Mesenteric fat pad (tissue), 1 donor: ENCODE results near the gene NCF2. TPM values are rescaled to one million over a fixed set of nuclear protein-coding genes. Genes with fewer than 3 reads are reported as not detected.
"Not testable (repeated sequence)": the region's sequence is repeated elsewhere in the genome, so short reads cannot be mapped to it uniquely, and the experiment has no call there.

ENCODE experiments used
- DNase-seq: peaks from one replicate; pipeline ENCODE4 v3.0.0-alpha.2; 2020; ENCODE audit warnings: low spot score
- long read RNA-seq: library from polyadenylated mRNA; unstranded; transcript quantifications from one replicate; pipeline ENCODE4 v2.0.0, GENCODE V29; 2020
- total RNA-seq: library from RNA; stranded (reverse); fragmentation: NEBNext Ultra II Directional; extraction: Animal tissue kit (Norgen Biotek cat#: 25700); gene quantifications from one replicate; pipeline ENCODE4 v1.2.1, GENCODE V29; 2021
- donor health status: DM: yes; HTN: yes; CAD: no.

NCF2 gene, protein sequence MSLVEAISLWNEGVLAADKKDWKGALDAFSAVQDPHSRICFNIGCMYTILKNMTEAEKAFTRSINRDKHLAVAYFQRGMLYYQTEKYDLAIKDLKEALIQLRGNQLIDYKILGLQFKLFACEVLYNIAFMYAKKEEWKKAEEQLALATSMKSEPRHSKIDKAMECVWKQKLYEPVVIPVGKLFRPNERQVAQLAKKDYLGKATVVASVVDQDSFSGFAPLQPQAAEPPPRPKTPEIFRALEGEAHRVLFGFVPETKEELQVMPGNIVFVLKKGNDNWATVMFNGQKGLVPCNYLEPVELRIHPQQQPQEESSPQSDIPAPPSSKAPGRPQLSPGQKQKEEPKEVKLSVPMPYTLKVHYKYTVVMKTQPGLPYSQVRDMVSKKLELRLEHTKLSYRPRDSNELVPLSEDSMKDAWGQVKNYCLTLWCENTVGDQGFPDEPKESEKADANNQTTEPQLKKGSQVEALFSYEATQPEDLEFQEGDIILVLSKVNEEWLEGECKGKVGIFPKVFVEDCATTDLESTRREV
- 40.8 TPM for total RNA-seq
- long read RNA-seq, transcript NCF2-202 (16 exons, 2,203 nt) = minor isoform, 9 of 104 reads
- long read RNA-seq, transcript NCF2-201 (15 exons, 2,226 nt) = major isoform, 47 of 104 reads
- long read RNA-seq, partial matches to known transcripts = 33 of 104 reads
- long read RNA-seq, other reads (novel, unspliced or antisense) = 15 of 104 reads

DNA sequence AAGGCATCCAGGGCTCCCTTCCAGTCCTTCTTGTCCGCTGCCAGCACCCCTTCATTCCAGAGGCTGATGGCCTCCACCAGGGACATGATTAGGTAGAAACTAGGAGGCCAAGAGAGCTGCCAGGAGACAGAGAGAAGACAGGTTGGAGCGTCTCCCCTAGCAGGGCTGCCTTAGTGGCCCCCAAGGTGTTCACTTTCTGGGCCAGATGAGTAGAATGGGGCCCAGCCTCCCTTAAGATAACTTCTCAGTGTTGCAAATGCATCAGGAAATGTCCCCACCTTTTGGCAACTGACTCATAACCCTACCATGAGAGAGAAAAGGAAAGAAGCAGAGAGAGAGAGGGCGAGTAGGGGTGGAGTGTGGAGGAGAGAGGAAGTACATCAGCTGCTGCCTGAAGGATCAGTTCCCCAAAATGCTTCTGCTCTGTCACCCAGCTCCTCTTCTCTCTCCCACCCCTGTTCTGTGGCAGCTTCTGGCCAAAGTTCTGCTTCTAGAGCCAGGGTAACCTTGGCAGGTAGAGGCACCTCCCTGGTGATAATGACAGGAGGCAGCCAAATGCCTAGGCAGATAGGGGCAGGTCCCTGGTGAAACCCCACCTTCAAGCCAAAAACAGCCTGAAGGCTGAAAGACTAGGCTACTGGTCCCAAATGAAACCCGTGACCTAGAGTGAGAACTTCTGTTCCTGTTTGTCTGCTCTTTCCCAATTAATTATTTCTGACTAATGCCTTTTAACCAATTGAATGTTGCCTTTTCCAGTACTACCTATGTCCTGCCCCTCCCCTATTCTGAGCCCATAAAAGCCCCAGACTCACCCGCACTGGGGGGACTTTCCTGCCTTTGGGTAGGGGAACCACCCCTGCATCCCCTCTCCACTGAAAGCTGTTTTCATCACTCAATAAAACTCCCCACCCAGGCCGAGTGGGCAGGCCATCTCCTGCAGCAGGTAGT, at the start of gene NCF2:
Gene NCF2 (minus strand): TSS at position 216 of the 948 bp plus-strand sequence. CDS start 130 bp downstream, at position 86.
- peak; percentile 76 for DNase-seq

DNA sequence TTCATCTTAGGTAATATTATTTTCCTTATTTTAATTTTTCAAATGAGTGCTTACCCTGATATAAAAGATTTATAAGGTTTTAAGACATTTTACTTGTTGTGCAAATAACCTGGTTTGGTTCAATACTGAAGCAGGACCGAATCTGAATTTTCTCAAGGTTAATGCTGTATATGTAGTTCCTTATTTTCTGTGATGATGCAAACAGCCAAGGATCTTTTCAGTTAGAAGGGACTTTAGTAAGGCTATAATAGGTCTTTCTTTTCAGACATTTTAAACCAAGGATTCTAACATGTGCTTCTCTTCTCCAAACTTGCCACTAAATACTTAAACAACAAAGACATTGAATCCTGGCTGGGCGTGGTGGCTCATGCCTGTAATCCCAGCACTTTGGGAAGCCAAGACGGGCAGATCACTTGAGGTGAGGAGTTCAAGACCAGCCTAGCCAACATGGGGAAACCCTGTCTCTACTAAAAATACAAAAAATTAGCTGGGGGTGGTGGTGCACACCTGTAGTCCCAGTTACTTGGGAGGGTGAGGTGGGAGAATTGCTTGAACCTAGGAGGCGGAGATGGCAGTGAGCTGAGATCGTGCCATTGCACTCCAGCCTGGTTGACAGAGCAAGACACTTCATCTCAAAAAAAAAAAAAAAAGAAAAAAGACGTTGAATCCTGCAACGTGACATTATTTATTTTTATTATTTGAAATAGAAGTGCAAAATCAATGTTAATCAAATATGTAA, 48.6 kb upstream of the NCF2 start:
- DNase-seq = no peak

DNA sequence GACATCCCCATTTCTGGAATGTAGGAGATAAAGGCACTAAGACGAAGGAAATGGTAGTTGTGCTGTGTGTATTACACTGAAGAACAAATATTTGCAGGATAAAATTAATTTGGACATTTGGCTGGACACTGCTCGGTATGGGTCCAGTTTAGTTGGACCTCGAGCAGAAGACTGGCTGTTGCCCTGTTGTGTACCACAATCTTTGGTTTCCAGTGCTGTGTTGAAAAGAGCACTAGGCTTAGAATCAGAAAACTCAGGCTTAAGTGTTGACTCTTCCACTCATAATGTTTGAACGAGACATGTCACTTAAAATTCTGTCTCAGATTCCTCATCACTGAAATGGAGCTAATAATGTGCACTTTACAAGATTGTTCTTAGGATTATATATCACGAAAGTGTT, 46.5 kb upstream of the NCF2 start:
- DNase-seq = no peak

DNA sequence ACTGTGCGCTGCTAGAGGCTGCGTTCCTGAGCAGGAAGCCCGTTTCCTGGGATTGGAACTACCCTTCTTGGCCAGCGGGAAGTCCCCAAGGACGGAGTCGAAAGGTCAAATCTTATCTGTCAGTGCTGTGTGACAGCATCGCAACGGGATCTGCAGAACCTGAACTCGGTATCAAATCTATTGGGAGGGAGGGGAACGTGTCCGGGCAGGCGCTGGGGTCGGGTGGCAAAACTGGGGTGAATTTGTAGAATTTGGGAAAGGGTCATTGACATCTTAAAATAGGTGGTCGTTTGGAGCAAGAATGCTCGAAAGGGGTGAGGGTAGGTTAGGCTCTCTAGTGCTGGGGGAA, 46.0 kb upstream of the NCF2 start:
- DNase-seq = no peak

DNA sequence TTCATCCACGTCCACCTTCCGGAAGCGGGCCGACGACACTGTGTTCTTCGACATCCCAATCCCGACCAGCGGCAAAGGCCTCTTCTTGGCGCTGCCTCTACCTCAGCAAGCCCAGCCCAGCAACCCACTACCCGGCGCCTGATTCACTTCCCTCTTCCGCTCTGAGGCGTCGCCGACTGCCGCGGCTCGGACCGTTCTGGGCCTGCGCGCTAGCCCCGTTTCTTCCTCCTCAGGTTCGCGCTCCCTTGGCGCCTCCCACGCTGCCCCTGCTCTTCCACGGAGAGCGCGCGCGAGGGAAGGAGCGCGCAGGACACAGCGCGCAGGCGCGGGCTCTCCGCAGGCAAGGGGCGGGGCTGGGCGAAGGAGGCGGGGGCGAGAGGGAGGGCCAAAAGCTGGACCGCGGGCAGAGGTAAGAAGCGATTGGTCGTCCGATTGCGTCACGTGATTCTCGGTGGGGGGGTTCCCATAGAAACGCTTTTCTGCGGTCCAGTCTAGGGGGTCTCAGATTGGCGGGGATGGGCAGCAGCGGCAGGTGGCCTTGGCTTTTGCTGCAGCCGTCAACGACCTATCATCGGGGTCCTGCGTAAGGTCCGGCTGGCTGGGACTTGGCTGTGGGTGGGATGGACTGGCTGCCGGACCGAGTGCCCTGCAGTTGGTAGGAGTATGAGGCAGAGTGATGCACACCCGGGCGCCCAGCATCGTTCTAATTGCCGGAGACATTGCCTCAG, 45.5 kb upstream of the NCF2 start, which contains the start of gene ARPC5:
Gene ARPC5 (minus strand): TSS at position 178 of the 728 bp plus-strand sequence. CDS start 124 bp downstream, at position 54.
- peak; percentile 99 for DNase-seq

DNA sequence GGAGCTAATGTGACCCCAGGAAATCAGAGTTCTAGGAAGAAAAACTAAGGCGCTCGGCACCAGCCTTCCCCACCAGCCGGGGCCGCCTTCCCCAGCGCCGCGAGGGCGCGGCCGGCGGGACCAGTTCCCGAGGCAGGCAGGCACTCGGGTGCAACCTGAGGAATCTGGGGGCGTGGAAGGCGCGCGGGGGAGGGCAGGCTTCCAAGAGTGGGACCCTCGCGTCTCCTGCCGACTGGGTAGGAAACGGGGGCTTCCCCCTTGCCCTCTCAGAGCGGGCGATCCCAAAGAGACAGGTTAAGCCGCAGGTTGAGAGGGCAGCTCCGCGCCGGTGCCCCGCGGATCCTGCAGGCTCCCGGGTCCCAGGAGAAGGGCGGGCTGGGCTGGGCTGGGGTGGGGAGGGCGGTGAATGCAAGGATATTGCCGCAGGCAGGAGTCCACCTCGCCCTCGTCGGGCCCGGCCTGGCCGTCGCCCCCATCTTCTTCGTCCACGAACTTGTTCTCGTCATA, 44.9 kb upstream of the NCF2 start:
- peak; percentile 88 for DNase-seq

DNA sequence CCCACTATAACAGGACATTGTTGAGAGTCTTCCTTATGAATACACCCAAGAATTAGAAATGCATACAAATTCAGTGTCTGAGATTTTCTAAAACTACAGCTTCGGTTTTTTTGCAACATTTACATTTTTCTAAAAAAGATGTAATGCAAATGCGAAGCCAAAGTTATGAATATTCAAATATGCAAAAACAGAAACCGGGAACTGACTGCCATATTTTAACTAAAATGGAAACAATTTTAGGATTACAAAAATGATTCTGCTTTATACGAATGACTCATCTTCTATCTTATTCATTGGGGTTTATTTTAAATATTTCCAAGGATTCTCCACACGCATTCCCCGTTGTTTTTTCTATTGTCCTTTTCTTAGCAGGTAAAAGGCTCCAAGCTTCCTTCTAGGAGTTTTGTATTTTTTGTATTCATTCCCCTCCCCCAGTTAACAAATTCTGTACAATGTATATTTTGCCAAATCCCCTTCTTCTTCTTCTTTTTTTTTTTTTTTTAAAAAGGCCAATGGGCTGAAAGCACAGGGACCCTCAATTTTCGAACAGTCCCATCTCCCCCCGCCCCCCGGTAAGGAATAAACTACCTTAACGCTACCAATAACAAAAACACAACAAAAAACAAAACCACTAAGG, 44.3 kb upstream of the NCF2 start:
- DNase-seq = no peak

DNA sequence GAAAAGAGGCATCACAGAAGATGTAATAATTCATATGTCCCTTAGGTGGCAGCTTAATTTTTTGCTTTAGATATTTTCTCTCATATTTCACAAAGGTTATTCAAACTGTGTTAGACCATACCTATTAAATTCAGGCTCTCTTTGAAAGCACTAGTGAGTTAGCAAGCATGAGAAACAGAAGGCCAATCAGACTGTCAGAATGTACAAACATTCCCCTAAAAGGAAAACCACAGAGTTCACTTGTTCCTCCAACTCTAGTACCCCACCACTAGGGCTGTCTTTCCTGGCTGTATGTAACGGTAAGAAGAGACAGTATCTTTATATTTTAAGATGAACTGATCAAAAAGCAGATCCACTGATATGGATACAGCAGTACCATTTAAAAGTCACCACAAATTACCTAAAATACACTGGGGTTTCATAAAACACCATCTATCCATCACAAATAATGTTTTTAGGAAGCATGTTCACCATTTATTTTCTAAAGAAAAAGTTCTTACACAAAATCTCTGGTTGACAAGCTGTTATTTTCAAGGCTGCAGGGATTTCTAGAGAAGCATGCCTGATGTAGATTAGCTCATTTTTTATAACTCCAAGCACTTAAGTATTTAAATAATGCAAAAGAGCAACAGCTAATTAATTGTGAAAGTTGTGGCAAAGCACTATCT, 43.6 kb upstream of the NCF2 start:
- DNase-seq = no peak

DNA sequence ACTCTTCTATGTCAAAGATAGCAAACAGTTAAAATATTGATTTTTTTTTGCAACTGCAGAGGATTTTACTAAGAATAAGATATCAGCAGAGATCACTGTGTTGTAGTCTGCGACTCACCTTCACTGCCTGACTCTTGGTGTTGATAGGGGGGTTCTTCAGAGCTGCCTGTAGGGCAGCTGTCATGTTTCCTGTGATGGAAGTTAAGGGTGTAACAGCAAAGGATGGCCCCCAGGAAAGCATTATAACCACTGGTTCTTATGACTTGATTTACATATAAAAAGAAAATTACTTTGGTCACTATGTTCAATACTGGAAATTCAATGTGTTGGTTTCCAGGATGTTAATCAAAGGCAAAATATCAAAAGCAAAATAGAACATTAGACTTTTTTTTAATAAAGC, 42.7 kb upstream of the NCF2 start:
- DNase-seq = no peak

DNA sequence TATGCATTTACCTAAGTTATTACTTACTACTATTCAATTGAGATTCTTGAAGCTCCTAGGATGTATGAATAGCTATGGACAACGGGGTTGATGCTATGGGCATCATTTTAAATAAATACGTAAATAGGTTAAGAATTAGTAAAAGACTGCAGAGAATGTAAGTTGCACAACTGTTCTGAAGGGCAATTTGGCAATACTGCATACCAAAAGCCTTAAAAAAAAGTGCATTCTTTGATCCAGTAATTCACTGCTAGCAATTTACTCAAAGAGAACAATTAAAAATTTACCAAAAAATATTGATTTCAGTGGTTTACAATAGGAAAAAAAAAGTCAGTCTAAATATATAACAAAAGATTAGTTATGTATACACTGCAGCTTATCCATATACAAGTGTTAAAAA, 41.9 kb upstream of the NCF2 start:
- no peak for DNase-seq

DNA sequence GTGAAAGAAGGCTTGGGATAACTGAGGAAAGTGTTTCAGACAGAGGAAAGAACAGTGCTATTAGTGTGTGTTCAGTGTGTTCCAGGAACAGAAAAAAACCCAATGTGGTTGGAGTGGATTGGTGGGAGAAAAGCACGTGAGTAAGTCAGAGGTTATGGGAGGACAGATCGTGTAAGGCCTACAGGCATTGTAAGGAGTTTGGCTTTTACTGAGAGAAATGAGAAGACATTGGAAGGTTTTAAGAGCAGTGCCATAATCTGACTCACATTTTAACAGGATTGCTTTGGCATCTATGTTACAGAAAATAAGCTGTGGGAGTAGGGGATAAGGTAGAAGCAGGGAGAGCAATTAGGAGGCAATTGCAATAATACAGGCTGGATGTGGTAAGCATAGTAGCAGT, 40.5 kb upstream of the NCF2 start:
- no peak for DNase-seq

DNA sequence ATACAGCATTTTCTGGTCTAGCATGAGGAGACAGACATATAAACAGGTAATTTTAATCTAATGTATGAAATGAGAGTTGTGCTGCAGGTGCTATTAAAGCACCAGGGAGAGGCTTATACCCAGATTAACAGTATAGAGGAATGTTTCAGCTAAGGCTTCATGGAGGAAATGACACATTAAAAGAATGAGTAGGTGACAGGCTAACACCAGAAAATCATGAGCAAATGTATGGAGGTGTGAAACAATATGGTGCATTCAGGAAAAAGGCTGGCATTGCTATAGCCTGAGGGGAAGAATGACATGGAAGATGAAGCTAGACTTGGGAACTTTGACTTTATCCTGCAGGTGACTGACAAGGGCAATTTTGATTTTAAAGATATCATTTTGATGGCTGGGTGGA, 38.3 kb upstream of the NCF2 start:
- DNase-seq = no peak

DNA sequence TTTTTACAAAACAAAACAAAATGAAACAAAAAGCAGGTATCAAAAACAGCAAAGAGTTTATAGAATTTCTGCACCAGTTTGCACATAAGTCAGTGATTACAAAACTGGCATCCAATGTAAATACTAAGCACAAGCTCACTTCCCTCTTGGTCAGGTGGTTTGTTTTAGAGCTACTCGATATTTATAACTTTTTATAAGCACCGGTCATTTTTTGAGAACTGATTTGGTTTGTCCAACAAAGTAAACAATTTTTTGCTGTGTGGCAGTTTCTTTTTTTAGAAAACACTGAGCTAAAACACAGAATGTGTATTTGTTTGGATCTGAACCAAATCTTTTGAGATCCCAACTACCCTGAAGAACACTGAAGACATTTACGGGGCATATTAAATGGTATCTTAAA, 36.0 kb upstream of the NCF2 start:
- DNase-seq = not testable (repeated sequence)

DNA sequence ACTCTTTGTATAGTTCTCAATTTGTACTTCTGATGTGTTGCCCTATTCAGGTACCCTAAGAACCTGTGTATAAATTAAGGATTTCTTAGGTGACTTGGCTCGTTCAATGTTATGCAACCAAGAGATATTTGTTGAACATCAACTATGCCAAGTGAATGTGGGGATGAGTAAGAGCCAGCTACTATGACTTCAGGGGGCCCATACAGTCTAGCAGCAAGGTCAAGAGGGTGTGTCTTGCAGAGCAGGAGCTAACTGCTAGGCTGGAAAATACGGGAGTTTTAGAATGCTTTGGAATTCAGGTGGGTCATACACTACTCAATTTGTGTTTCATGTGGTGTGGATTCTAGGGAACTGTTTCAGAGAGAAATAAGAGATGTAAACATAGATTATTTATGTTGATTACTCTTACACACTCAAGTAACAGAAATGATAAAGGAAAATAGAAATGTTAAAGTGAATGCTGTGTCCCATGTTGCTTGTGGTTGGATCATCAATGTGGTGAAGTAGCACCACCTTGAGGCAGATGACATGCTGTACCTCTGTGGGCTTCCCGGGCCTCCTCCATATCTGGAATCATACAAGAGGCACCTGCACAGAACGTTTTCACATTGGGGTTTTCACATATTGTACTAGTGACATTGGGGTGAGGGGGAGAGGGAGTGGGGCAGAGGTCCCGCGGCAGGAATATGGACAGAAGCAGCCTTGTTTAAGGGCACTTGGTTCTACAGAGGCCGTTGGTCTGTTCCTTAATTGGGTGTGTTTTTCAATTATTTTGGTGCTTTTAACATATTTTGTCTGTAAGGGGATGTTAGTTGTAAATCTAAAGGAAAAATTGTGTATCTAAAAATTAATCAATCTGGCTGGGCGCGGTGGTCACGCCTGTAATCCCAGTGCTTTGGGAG, 32.9 kb upstream of the NCF2 start:
- no peak for DNase-seq

DNA sequence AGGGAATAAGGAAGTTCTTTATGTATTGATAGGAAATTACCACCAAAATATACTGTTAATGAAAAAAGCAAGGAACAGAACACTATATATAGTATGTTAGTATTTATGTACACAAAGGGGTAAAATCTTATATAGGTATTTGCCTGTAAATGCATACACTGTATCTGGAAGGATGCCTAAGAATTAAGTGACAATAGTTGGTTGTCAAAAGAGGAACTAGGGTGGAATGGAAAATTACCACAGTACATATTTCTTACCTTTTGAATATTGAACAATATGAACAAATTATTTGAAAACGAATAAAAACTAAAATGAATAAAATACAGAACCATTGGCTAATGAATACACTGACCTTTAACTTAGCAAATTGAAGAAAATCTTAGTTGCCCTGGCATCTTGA, 31.8 kb upstream of the NCF2 start:
- no peak for DNase-seq

DNA sequence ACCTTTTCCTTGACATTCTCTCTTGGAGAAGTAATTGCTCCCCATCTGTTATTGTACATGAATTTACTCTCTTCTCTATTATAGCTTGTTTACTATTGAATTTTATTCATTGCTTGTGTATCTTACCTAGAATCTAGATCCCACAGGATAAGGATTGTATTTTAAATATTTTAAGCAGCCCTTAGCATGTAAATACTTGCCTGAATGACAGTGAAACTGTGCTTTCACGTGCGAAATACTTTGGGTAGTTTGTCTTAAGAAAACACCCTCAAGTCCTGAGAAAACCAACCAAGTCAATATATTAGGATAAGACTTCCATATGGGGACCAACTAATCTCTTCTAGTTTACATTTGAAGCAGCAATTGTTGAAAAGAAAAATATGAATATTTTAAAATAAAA, 30.1 kb upstream of the NCF2 start:
- DNase-seq = no peak

DNA sequence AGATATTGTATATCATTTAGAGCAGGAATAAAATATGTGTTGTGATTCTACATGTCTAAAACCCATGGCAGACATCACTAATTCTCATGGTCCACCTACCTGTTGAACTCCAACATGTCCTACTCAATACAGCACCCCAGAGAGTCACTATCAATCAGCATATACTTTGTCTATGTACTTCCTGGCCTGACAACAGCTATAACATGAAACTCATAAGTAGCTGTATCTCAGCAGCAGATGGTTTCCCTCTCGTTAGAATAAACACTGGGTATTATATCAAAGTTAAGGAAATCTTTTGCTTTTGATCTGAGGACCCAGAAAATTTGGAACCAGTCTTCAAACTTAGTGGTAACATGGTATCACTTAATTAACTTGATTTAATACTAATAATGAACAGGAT, 29.5 kb upstream of the NCF2 start:
- DNase-seq = no peak

DNA sequence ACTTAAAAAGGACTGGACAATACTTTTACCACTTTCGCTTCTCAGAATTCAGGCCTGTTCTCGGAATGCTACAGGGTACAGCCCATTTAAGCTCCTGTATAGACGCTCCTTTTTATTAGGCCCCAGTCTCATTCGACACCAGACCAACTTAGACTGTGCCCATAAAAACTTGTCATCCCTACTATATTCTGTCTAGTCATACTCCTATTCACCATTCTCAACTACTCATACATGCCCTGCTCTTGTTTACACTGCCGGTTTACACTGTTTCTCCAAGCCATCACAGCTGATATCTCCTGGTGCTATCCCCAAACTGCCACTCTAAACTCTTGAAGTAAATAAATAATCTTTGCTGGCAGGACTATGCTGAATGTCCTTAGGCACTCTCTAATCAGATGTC, 27.9 kb upstream of the NCF2 start:
- not testable (repeated sequence) for DNase-seq
